ENCODE data around the gene TTLL4. TPM values are rescaled to one million over a fixed set of nuclear protein-coding genes. Genes with fewer than 3 reads are reported as not detected.

Gene TTLL4
- total RNA-seq, 2 donors from 2014 or later = 96.5 to 99.0 TPM

GRCh38 chr2:218720048-218721041, 9.7 kb downstream of the TTLL4 start:
- Histone ChIP-seq H3K27me3 (ENCODE audit: control insufficient read depth, insufficient read depth, low read length, poor library complexity, severe bottlenecking) (no peaks in the 10 kb centered on the region), H3K27ac (ENCODE audit: low read depth, low read length) (no peak overlapping the region), H3K9me3 (ENCODE audit: control insufficient read depth, low read length) (peaks cover 5% of the 10 kb centered on the region), H3K4me1 (ENCODE audit: control insufficient read depth, insufficient read depth, low read length) (peaks cover 11% of the 10 kb centered on the region), H3K4me3 (ENCODE audit: low read length) (no peak overlapping the region), H3K9ac (ENCODE audit: extremely low read depth, low read length, poor library complexity, severe bottlenecking) (no peak overlapping the region), H3K36me3 (ENCODE audit: control insufficient read depth, insufficient read depth, low read length) (peaks cover 27% of the 10 kb centered on the region)
- H3K27ac Mint-ChIP-seq = no peak overlapping the region
- H3K9me3 Mint-ChIP-seq = peaks cover 4% of the 10 kb centered on the region
- no peak overlapping the region for H3K4me3 Mint-ChIP-seq
- H3K4me1 Mint-ChIP-seq = peaks cover 36% of the 10 kb centered on the region
- H3K27me3 Mint-ChIP-seq (ENCODE audit: insufficient read depth) = no peaks in the 10 kb centered on the region
- TF ChIP-seq, protein P1, sequence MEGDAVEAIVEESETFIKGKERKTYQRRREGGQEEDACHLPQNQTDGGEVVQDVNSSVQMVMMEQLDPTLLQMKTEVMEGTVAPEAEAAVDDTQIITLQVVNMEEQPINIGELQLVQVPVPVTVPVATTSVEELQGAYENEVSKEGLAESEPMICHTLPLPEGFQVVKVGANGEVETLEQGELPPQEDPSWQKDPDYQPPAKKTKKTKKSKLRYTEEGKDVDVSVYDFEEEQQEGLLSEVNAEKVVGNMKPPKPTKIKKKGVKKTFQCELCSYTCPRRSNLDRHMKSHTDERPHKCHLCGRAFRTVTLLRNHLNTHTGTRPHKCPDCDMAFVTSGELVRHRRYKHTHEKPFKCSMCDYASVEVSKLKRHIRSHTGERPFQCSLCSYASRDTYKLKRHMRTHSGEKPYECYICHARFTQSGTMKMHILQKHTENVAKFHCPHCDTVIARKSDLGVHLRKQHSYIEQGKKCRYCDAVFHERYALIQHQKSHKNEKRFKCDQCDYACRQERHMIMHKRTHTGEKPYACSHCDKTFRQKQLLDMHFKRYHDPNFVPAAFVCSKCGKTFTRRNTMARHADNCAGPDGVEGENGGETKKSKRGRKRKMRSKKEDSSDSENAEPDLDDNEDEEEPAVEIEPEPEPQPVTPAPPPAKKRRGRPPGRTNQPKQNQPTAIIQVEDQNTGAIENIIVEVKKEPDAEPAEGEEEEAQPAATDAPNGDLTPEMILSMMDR (conservative IDR thresholded peaks at IDR 0.05) = no peak
- DNase-seq = no peak
- WGBS, 2 experiments (ENCODE audit: insufficient coverage in 1 of 2, insufficient read length in 1 of 2) = 95 to 99% methylated on average over 10 to 19 of the region's 19 CpGs
- H3K36me3 Mint-ChIP-seq (ENCODE audit: low read depth) = peaks cover 38% of the 10 kb centered on the region

GRCh38 chr2:218721488-218721887, 10.9 kb downstream of the TTLL4 start:
- Histone ChIP-seq H3K4me1 (ENCODE audit: control insufficient read depth, insufficient read depth, low read length) (peaks cover 11% of the 10 kb centered on the region), H3K27ac (ENCODE audit: low read depth, low read length) (no peak overlapping the region), H3K36me3 (ENCODE audit: control insufficient read depth, insufficient read depth, low read length) (peaks cover 22% of the 10 kb centered on the region), H3K9me3 (ENCODE audit: control insufficient read depth, low read length) (peaks cover 16% of the 10 kb centered on the region), H3K27me3 (ENCODE audit: control insufficient read depth, insufficient read depth, low read length, poor library complexity, severe bottlenecking) (no peaks in the 10 kb centered on the region), H3K9ac (ENCODE audit: extremely low read depth, low read length, poor library complexity, severe bottlenecking) (no peak overlapping the region), H3K4me3 (ENCODE audit: low read length) (no peak overlapping the region)
- peaks cover 14% of the 10 kb centered on the region for H3K9me3 Mint-ChIP-seq
- H3K36me3 Mint-ChIP-seq (ENCODE audit: low read depth) = peaks cover 39% of the 10 kb centered on the region
- H3K4me1 Mint-ChIP-seq = peaks cover 36% of the 10 kb centered on the region
- no peak overlapping the region for H3K4me3 Mint-ChIP-seq
- TF ChIP-seq, protein P1 (conservative IDR thresholded peaks at IDR 0.05) = no peak
- no peaks in the 10 kb centered on the region for H3K27me3 Mint-ChIP-seq (ENCODE audit: insufficient read depth)
- no peak overlapping the region for H3K27ac Mint-ChIP-seq
- no peak for DNase-seq

GRCh38 chr2:218721934-218722333, 11.3 kb downstream of the TTLL4 start:
- no peak overlapping the region for H3K27ac Mint-ChIP-seq

More at GRCh38 chr2:218721934-218722333, 11.3 kb downstream of the TTLL4 start:
- no peak overlapping the region for H3K4me3 ChIP-seq (ENCODE audit: low read length)
- WGBS, 2 experiments (ENCODE audit: insufficient coverage in 1 of 2, insufficient read length in 1 of 2) = 89 to 93% methylated on average over 2 of the region's 2 CpGs
- H3K4me3 Mint-ChIP-seq = no peak overlapping the region
- no peak for DNase-seq
- H3K27me3 ChIP-seq (ENCODE audit: control insufficient read depth, insufficient read depth, low read length, poor library complexity, severe bottlenecking) = no peaks in the 10 kb centered on the region
- H3K4me1 ChIP-seq (ENCODE audit: control insufficient read depth, insufficient read depth, low read length) = peaks cover 11% of the 10 kb centered on the region
- no peak overlapping the region for H3K9ac ChIP-seq (ENCODE audit: extremely low read depth, low read length, poor library complexity, severe bottlenecking)
- H3K27ac ChIP-seq (ENCODE audit: low read depth, low read length) = no peak overlapping the region
- peaks cover 21% of the 10 kb centered on the region for H3K36me3 ChIP-seq (ENCODE audit: control insufficient read depth, insufficient read depth, low read length)
- TF ChIP-seq, protein P1 (conservative IDR thresholded peaks at IDR 0.05) = no peak
- no peaks in the 10 kb centered on the region for H3K27me3 Mint-ChIP-seq (ENCODE audit: insufficient read depth)
- H3K9me3 Mint-ChIP-seq = peaks cover 18% of the 10 kb centered on the region
- peaks cover 20% of the 10 kb centered on the region for H3K9me3 ChIP-seq (ENCODE audit: control insufficient read depth, low read length)
- H3K36me3 Mint-ChIP-seq (ENCODE audit: low read depth) = peaks cover 40% of the 10 kb centered on the region
- H3K4me1 Mint-ChIP-seq = peaks cover 36% of the 10 kb centered on the region

Measured in endodermal cell (in vitro differentiated cells).